ENCODE measurements around the gene USH1G.

USH1G gene

GRCh38 chr17:74882517-74883240 is 40.4 kb downstream of the USH1G start:
- TF ChIP-seq CTCF (IDR thresholded peaks at IDR 0.05), result no peak
- no peak for DNase-seq
- H3K27ac Mint-ChIP-seq, result no peak overlapping the region
- H3K4me1 Mint-ChIP-seq, result peaks cover 12% of the 10 kb centered on the region
- H3K36me3 Mint-ChIP-seq (ENCODE audit: low read depth), result no peaks in the 10 kb centered on the region
- H3K27me3 Mint-ChIP-seq (ENCODE audit: low read depth, poor library complexity), result peaks cover 55% of the 10 kb centered on the region
- no peak overlapping the region for H3K4me3 Mint-ChIP-seq
- H3K9me3 Mint-ChIP-seq, result no peaks in the 10 kb centered on the region

- peaks cover 42% of the 10 kb centered on the region for H3K27me3 Mint-ChIP-seq (ENCODE audit: low read depth, poor library complexity)
- DNase-seq, result no peak
- peaks cover 28% of the 10 kb centered on the region for H3K4me1 Mint-ChIP-seq
- H3K9me3 Mint-ChIP-seq, result no peaks in the 10 kb centered on the region
- no peak overlapping the region for H3K4me3 Mint-ChIP-seq
- H3K27ac Mint-ChIP-seq, result no peak overlapping the region
- no peaks in the 10 kb centered on the region for H3K36me3 Mint-ChIP-seq (ENCODE audit: low read depth)
- no peak for TF ChIP-seq CTCF (IDR thresholded peaks at IDR 0.05)
These were observed 42.0 kb downstream of the USH1G start for GRCh38 chr17:74881073-74881472.

- Mint-ChIP-seq H3K9me3 (no peaks in the 10 kb centered on the region), H3K27me3 (ENCODE audit: low read depth, poor library complexity) (peaks cover 31% of the 10 kb centered on the region), H3K4me3 (no peak overlapping the region), H3K27ac (peak overlapping the region; percentile 58), H3K36me3 (ENCODE audit: low read depth) (no peaks in the 10 kb centered on the region), H3K4me1 (peaks cover 41% of the 10 kb centered on the region)
- DNase-seq, result no peak
- TF ChIP-seq CTCF (IDR thresholded peaks at IDR 0.05), result no peak
These were observed 43.7 kb downstream of the USH1G start for GRCh38 chr17:74879308-74879707.

GRCh38 chr17:74878658-74879057 is 44.4 kb downstream of the USH1G start:
- Mint-ChIP-seq H3K9me3 (no peaks in the 10 kb centered on the region), H3K27ac (no peak overlapping the region), H3K4me3 (no peak overlapping the region), H3K36me3 (ENCODE audit: low read depth) (no peaks in the 10 kb centered on the region), H3K4me1 (peaks cover 46% of the 10 kb centered on the region), H3K27me3 (ENCODE audit: low read depth, poor library complexity) (peaks cover 29% of the 10 kb centered on the region)
- no peak for TF ChIP-seq CTCF (IDR thresholded peaks at IDR 0.05)
- no peak for DNase-seq

GRCh38 chr17:74877592-74878548 is 45.2 kb downstream of the USH1G start:
- DNase-seq, result no peak
- no peak overlapping the region for H3K4me3 Mint-ChIP-seq
- peaks cover 22% of the 10 kb centered on the region for H3K27me3 Mint-ChIP-seq (ENCODE audit: low read depth, poor library complexity)
- no peaks in the 10 kb centered on the region for H3K9me3 Mint-ChIP-seq
- no peaks in the 10 kb centered on the region for H3K36me3 Mint-ChIP-seq (ENCODE audit: low read depth)
- peaks cover 45% of the 10 kb centered on the region for H3K4me1 Mint-ChIP-seq
- H3K27ac Mint-ChIP-seq, result no peak overlapping the region
- TF ChIP-seq CTCF (IDR thresholded peaks at IDR 0.05), result no peak
